Stimulated activated CD8-positive, alpha-beta memory T cell treated with anti-CD3 and anti-CD28 coated beads, Interleukin-15, amount 100 ng/mL, for 1 hour (primary cell): Measurements from ENCODE around the gene LYSMD4.
"Not testable (repeated sequence)": the region's sequence is repeated elsewhere in the genome, so short reads cannot be mapped to it uniquely, and the experiment has no call there.

Experiments used
- DNase-seq: peaks from one replicate; pipeline ENCODE4 v3.0.0-alpha.2; 2020; ENCODE audit warnings: low read depth

Gene LYSMD4

DNA sequence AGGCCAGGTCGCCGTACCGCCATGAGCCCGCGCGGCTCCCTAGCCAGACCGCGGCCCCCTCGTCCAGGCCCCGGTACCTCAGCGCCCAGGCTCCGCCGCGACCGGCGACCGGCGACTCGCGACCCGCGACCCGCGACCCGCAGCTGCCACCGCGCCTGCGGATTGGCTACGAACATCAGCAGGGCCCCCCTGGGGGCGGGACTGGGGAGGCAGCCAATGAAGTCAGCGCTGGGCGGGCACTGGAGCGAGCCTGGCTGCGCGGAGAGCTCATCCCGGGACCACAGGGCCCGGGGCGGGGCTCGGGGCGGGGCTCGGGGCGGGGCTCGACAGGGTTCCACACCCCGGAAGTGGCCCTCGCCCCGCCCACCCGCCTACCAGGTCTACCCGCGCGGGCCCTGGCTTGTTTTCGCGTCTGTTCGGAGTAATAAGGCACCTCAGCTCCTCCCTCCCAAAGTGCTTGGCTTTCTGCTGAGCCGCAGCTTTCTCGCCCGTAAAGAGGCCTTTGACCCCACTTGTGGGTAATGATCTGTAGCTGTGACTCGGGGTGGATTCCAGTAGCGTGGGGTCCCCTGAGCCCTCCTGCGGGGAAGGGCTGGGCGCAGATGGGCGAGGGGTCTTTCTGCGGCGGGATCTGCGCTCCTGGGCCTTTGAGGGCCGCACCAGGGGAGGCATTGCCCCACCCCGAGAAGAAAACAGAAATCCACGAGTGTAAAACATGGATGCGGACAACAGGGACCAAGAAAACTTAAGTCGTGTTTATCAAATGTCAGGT, at the start of gene LYSMD4:
Gene LYSMD4 (minus strand): TSS at position 170 of the 772 bp plus-strand sequence. CDS start 1,438 bp downstream, outside the sequence.
- peak; percentile 98 for DNase-seq

DNA sequence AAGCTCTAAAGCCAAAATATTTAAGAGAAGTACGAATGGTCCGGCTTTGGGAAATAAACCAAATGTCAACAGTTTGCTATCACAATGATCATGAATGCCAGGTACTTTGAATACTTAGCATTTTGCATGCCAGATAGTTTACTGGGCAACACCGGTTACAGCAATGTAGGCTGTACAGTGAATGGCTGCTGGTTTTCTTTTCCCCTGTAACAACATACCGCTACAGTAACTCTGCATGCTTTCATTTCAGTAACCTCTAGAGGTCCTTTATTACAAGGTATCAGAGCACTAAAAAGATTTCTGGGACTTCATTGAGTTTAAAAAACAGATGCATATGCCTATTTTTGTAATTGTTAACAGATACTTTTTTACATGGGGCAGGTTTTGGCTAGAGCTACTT, 48.8 kb upstream of the LYSMD4 start:
- not testable (repeated sequence) for DNase-seq

DNA sequence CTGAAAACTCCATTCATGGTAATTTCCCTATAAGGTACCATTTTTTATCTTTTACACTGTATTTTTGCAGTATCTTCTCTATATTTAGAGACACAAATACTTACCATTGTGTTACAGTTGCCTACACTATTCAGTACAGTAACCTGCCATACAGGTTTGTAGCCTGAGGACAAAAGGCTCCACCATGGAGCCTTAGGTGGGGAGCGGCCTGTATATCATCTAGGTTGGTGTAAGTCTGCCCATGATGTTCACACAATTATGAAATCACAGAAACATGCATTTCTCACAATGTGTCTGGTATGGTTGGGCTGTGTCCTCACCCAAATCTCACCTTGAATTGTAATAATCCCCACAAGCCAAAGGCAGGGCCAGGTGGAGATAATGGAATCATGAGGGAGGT, 43.9 kb upstream of the LYSMD4 start:
- no peak for DNase-seq

DNA sequence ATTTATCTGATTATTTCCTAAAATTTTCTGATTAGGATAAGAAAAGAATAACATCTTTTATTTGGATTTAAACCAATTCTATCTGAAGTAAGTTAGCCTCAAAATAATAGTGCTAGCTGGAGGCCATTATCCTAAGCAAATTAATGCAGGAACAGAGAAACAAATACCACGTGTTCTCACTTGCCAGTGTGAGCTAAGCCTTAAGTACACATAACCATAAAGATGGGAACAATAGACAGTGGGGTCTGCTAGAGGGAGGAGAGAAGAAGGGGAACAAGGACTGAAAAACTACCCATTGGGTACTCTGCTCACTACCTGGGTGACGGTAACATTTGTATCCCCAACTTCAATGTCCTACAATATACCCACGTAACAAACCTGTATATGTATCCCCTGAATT, 31.3 kb upstream of the LYSMD4 start:
- DNase-seq: no peak

DNA sequence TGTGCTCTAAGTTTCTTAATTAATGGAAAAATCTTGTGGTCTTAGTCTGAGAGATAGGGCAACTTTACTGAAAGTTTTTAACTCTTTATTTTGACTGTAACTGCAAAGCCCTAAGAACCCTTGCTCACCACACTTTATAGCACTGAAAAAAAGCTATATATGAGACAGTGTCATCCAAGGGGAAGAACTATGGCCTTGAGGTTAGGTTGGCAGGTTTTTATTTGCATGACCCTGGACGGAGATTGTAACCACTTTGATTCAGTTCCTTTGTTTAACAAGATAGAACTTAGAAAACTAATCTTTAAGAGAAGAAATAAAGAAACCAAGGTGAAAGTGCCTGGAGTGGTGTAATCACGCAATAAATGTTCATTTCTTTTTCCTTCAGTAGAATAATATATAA, 30.6 kb upstream of the LYSMD4 start:
- no peak for DNase-seq

DNA sequence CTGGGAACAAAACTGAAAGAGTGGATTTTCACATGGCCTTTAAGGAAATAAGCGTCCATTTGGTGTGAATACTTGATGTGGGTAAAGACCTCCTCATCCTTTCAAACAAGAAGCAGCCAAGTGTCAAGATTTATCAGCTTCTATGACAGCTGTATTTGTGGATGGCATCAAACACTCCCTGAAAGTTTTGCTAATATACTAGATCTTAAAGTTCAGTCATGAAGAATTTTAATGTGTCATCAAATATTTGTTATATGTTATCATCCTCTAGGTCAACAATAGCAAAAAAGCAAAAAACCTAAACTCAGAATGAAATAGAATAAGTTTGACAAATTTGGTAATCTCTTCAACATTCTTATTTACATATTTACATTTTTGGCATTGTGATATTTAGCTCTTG, 29.1 kb upstream of the LYSMD4 start:
- DNase-seq: no peak

DNA sequence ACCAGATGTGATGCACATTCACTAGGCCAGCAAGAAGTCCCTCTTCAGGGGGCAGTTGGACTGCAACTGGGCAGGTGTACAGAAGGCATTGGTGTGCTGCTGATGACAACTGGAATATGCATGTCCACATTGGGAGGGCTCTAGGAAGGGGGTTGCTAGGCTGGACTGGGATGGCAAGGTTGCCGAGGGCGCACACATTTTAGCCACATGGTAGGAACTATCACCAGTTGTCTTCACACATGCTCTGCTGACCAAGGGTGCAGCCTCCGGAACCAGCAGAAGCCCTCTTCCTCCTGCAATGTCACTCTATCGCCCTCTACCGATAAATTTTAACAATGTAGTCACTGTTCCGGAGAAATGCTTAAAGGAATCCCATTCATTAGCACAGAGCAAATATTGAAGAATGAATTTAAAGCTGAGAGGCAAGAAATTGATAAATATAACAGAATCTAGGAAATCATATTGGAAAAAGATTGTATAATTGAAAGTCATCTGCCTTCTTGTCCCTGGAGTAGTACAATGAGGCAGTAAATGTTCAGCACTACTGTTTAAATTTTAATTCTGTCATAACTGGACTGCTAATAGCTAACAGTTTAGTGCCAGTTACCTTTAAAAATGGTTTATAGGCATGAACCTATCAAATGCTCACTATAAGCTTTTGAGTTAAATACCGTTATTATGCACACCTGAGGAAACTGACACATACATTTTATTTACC, 22.6 kb upstream of the LYSMD4 start:
- DNase-seq: no peak

DNA sequence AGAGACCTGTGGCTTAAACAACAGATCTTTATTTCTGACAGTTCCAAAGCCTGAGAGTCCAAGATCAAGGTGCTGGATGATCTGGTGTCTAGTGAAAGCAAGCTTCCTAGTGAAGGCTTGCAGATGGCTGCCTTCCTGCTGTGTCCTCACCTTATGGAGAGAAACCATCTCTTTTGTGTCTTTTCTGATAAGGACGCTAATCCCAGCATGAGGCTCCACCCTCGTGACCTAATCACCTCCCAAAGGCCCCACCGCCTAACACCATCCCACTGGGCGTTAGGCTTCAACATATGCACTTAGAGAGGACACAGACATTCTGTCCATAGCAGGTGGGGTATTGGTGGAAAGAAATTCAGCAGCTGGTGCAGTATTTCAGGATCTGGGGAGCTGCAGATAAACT, 19.8 kb upstream of the LYSMD4 start:
- no peak for DNase-seq

DNA sequence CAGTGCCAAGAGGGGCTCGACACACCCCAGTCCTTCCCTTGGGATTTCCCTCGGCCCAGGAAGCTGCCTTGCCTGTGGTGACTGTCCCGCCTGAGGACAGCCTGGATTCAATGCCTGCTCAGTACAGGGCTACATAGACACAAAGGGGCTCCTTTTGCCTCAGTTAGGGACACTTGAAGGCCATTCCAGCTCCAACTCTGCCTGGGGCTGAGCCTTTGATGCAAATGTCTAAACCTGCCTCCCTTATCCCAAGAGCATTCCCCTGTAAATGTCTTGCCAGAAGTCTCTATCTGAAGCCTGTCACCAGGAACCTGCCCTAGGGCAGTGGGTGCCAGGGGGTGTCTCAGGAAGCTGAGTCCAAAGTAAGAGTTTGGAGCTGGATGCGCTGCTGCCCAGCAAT, 19.3 kb upstream of the LYSMD4 start:
- DNase-seq: no peak

DNA sequence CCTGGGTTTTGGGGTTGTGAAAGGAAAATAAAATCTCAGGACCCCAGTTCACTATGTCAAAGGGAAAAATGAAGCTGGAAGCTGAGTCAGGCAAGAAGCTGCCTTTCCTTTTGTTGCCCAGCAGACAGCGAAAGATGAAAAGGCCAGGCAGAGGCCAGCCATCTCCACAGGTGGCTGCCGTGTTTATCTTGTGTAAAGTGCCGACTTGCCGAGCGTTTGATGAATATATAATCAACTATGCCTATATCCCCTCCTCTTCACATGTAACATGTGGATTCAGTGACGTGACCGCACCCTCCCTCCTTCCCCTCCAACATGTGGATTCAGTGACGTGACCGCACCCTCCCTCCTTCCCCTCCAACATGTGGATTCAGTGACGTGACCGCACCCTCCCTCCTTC, 17.1 kb upstream of the LYSMD4 start:
- DNase-seq: not testable (repeated sequence)

DNA sequence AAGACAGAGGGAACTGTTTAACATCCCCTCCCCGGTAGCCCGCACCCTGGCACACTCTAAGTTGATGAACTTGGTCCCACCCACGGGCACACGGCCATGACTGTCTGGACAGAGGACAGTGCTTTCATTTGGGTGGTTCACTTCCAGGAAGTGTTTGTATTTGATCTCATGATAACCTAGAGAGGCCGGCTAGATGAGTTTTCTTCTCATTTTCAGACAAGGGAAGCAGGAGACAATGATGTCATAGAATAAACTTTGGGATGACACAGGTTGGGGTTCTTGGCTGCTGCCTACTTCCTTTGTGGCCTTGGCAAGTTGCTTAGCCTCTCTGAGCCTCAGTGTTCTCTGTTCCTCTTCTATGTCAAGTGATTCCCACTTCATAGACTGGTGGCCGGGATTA, 16.1 kb upstream of the LYSMD4 start:
- no peak for DNase-seq

DNA sequence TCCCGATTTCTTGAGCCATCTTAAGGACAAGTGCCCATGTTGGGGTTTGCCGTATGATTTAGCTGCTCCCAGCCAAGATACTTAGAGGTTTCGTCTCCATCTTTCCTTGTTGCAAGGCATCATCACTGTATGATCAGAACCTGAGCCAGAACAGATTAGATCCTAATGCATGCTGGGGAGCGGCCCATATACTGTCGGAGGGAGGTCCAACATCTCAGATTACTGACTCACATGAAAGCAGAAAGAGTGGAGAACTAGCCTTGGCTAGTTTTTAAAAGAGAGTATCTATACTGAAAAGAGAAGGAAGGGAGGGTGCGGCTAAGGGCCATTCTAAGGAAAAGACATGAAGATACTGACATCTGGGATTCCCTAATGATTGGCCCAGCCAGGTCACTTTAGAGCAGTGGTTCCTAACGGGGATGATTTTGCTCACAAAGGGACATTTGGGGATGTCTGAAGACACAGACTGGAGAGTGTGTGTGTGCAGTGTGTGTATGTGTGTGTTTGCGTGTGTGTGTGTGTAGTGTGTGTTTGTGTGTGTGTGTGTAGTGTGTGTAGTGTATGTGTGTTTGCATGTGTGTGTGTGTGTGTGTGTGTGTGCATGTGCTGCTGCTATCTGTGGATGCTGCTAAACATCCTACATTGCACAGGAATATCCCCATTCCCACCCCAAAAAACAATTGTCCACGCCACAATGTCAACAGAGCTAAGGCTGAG, 12.3 kb upstream of the LYSMD4 start:
- DNase-seq: no peak

DNA sequence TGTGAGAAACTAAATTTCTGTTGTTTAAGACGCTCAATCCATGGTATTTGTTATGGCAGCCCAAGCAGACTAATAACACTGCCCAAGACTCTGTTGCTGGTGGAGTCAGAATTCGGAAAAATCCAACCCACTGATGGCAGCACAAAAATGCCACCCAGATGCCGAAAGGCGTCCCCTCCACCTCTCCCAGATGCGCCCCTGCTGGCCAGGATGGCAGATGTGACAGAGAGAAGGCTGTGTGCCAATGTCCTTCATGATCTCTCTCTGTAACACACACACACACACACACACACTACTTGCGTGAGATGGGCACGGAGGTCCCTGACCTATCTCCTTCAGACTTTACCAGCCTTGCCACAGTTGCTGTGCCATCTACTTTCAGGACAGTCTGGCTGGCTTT, 10.9 kb upstream of the LYSMD4 start:
- no peak for DNase-seq

DNA sequence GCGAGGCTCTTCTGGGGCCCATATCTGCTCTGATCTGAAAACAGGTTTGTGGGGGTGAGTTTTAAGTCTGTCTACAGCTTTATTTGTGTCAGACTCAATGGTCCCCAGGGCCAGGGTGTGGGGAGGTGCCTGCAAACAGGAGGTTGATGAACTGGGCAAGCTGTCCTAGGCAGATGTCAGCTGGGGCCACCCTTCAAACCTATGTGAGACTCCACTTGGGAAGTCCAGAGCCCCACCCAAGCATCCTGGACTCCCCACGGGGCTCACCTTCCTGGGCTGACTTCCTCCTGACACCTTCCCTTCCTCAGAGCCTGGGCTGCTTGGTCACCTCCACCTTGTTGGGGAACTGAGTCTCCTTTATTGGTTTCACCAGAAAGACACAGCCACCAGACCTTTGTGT, 8.6 kb upstream of the LYSMD4 start:
- no peak for DNase-seq

DNA sequence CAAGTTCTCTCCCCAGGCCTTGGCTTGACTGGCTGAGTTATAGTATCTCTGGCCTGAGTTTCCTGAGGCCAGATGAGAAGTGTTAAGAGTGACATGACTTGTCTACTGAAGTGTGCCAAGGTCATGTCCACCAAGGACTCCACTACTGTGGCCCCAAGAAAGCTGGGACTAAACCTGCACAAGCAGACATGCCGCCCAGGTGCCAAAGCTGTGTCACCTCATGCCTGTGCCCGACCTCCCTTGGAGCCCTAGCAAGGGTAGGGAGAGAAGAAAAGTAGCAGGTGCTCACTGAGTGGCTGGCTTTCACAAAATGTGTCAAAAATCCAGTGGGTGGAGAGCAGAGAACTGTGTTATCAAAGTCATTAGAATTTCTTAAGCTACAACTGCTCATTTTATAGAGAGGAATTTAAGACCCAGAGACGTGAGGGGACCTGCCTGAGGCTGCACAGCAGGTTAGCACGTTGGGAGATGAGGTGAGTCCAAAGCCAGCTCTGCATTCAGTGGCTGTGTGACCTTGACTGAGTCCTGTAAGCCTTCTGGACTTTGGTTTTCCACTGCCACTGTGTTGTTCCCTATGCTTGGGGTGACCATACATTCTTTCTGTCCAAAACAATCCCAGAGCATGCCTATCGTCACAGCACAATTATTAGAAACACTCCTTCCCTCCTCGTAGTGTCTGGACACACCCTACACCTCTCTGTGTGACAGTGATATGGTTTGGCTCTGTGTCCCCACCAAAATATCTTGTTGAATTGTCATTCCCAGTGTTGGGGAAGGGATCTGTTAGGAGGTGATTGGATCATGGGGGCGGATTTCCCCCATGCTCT, 5.0 kb upstream of the LYSMD4 start:
- DNase-seq: no peak

DNA sequence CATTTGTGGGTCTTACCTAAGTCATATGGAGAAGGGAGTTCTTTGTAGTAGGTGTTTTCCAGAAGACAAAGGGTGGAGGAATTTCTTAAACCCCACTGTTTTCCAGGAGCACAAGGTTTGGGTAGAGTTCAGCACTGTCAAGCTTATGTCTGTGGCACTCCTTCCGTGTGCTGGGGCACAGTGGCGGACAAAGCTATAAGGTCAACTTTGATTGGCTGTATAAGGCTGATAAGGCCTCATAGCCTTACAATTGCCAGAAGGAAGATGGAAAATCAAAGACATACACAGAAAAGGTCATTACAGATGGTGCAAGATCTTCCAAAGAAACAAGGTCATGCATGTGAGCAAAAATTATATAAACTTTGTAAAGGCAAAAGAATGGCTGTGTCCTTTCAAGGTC, 3.5 kb upstream of the LYSMD4 start:
- DNase-seq: no peak

DNA sequence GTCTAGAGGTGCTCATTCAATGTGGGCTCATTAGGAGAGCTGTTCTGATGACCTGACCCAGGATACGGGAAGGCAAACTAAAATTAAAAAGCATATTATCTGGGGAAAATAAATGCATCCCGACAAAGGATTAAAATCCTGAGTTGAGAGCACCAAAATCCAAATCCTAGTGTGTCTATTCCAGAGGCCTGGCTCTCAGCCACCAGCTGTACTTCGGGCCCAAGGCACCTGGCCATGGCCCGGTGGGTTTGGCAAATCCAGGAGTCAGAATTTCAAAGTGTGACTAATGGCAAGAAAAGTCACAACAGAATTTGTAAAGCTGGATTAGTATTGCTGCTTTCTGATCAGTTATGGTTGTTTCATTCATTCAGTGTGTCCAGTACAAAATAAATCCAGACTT, 2.6 kb upstream of the LYSMD4 start:
- DNase-seq: no peak

DNA sequence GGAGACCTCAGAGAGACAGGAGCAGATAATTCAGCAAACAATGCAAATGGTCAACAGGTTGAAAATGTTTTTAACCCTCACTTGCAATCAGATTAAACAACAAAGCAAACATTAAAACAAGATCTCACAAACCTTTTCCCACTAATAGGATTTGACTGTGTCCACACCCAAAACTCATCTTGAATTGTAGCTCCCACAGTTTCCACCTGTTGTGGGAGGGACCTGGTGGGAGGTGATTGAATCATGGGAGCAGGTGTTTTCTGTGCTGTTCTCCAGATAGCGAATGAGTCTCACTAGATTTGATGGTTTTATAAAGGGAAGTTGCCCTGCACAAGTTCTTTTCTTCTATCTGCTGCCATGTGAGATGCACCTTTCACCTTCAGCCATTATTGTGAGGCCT, 1.3 kb upstream of the LYSMD4 start:
- no peak for DNase-seq

DNA sequence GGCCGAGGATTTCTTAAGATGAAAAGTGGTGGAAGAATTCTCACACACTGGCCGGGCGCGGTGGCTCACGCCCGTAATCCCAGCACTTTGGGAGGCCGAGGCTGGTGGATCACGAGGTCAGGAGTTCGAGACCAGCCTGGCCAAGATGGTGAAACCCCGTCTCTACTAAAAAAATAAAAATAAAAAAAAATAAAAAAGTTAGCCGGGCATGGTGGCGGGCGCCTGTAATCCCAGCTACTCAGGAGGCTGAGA, 729 bp upstream of the LYSMD4 start:
- DNase-seq: not testable (repeated sequence)

DNA sequence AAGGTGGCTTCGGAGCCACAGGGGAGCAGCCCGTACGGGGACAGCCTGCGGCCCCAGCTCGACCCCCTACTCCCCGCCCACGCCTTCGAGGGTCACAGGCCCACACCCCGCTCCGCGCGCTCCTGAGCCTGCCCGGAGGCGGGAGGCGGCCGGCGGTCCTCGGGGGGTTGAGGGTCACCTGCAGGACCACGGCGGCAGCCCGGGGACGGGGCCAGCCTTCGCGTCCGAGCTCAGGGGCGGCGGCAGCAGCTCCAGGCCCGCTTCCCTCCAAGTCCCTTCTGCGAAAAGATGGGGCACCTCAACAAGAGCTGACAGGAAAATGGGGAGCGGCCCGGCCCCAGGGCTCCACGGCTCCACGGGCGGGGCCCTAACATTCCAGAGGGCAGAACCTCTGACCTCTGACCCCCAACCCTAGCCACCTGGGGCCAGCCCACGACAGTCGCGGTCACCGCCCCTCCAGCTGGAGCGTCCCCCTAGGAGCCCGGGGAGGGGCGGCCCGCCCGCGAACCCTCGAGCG, 428 bp downstream of the LYSMD4 start:
- no peak for DNase-seq

DNA sequence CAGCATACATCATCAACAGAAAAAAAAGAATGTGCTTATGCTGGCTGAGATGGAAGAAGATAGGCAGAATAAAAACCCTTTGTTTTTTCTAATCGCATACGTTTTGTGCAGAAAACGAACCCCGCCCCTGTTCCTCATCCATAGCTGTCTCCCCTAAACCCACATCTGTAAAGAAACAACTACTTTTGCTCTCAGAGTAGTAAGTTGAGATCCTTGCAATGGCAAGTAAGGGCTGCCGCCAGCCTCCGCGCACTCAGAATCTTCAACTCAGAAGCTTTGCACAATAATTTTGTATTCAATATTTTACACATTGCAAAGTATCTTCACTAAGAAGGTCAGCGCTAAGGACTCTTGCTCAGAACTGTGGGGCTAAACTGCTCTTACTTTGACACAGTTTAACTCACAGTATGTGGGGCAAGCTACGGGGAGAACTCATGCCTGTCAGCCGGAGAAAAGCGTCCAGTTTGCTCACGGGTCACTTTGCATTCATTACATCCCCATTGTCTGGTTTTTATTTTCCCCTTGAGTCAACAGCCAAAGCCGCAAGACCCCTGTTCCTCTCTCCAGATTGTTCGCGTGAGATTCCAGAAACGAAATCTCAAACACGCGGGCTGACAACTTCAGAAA, 1.0 kb downstream of the LYSMD4 start:
- DNase-seq: no peak
